ENCODE measurements around the gene PTPRN2.

DNA sequence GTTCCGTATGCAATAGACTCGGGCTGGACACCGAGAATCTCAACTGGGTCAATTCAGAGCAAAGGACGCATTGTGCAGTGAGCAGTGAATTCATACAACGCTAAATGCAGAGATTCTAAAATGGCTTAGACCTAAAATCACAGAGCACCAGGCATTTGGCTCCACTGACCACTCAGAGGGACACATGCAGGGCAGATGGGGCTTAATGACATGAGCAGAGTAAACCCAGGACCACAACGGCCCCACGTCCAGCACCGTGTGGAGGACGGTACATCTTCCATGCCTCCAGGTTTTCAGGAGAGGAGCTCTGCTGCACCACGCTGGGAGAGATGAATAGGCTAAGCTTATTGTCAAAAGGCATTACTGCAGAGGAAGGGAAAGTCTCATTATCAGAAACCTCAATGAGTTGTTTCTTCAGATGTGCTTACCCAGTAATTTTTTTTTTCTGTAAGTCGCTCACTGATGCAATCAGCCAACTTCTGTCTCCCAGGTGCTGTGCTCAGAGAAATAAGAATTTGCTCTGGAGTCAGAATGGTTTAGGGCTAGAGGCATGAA lies 555.0 kb downstream of the PTPRN2 start:
- TF ChIP-seq CTCF (conservative IDR thresholded peaks at IDR 0.05; ENCODE audit: low read length) (no peak), EZH2phosphoT487 (IDR thresholded peaks at IDR 0.05; ENCODE audit: borderline replicate concordance, low read depth, low read length) (no peak)

Data from OCI-LY7 (cell line).